Neural cell (in vitro differentiated cells): ENCODE results near the gene RUVBL1. TPM values are rescaled to one million over a fixed set of nuclear protein-coding genes. Genes with fewer than 3 reads are reported as not detected.

ENCODE experiments used
- H2AFZ ChIP-seq: fragments of 200-600, 300-800 bp; sonication (generic), shearing (Covaris generic); 2 replicates; pipeline ENCODE4 v1.6.0; 2014; ENCODE audit warnings: low read depth, mild to moderate bottlenecking, antibody characterized with exemption, low read length, moderate library complexity
- H3F3A ChIP-seq: fragments of 200-600 bp; shearing (Covaris generic); 2 replicates; pipeline ENCODE4 v1.6.1; 2016; ENCODE audit warnings: mild to moderate bottlenecking, moderate library complexity, mixed read lengths, antibody characterized with exemption, low read length; ENCODE audit not compliant: insufficient read depth, poor library complexity, severe bottlenecking
- H3K27ac ChIP-seq: fragments of 200-600, 300-800 bp; sonication (generic), shearing (Covaris generic); 2 replicates; pipeline ENCODE4 v1.5.1; 2014; ENCODE audit warnings: mild to moderate bottlenecking, low read length, moderate library complexity
- H3K27me3 ChIP-seq: fragments of 300-800, 200-600 bp; sonication (generic), shearing (Covaris generic); 2 replicates; pipeline ENCODE4 v1.6.0; 2014; ENCODE audit warnings: mild to moderate bottlenecking, low read depth, low read length, moderate library complexity; ENCODE audit not compliant: insufficient read depth
- H3K36me3 ChIP-seq: fragments of 300-800, 200-600 bp; sonication (generic), shearing (Covaris generic); 2 replicates; pipeline ENCODE4 v1.5.1; 2014; ENCODE audit warnings: mild to moderate bottlenecking, antibody characterized with exemption, low read length, moderate library complexity; ENCODE audit not compliant: insufficient read depth
- H3K4me2 ChIP-seq: fragments of 300-800, 200-600 bp; sonication (generic), shearing (Covaris generic); 2 replicates; pipeline ENCODE4 v1.6.0; 2014; ENCODE audit warnings: mild to moderate bottlenecking, low read length
- H3K4me3 ChIP-seq: fragments of 300-800, 200-600 bp; sonication (generic), shearing (Covaris generic); 2 replicates; pipeline ENCODE4 v1.5.1; 2014; ENCODE audit warnings: mild to moderate bottlenecking, low read length, moderate library complexity
- H3K79me2 ChIP-seq: fragments of 200-600 bp; shearing (Covaris generic); replicated peaks from 2 replicates; pipeline ENCODE4 v1.6.0; 2014; ENCODE audit warnings: mild to moderate bottlenecking, low read length, moderate library complexity; ENCODE audit not compliant: insufficient read depth
- H3K9ac ChIP-seq: fragments of 300-800, 200-600 bp; sonication (generic), shearing (Covaris generic); 2 replicates; pipeline ENCODE4 v1.6.1; 2016; ENCODE audit warnings: mild to moderate bottlenecking, low read length, mixed read lengths
- H3K9me2 ChIP-seq: fragments of 200-600 bp; shearing (Covaris generic); 2 replicates; pipeline ENCODE4 v1.6.1; 2016; ENCODE audit warnings: mild to moderate bottlenecking, low read length, mixed read lengths; ENCODE audit not compliant: insufficient read depth
- H3K9me3 ChIP-seq: fragments of 200-600, 300-800 bp; sonication (generic), shearing (Covaris generic); 2 replicates; pipeline ENCODE4 v1.6.1; 2016; ENCODE audit warnings: mild to moderate bottlenecking, mixed run types, low read length, moderate library complexity, mixed read lengths
- H4K20me1 ChIP-seq: fragments of 200-600 bp; shearing (Covaris generic); 2 replicates; pipeline ENCODE4 v1.6.1; 2016; ENCODE audit warnings: mild to moderate bottlenecking, mixed run types; ENCODE audit not compliant: insufficient read depth
- CTCF ChIP-seq: fragments of 450-650 bp; IDR thresholded peaks from 2 replicates; pipeline ENCODE4 v1.5.1; 2014; ENCODE audit warnings: antibody characterized with exemption, mild to moderate bottlenecking, moderate library complexity; ENCODE audit not compliant: poor library complexity, severe bottlenecking
- EP300 ChIP-seq: fragments of 450-650 bp; conservative IDR thresholded peaks from 2 replicates; pipeline ENCODE4 v1.6.1; 2014; ENCODE audit warnings: antibody characterized with exemption, mild to moderate bottlenecking, moderate library complexity; ENCODE audit not compliant: poor library complexity, severe bottlenecking
- EZH2 ChIP-seq: fragments of 200-600, 300-800 bp; shearing (Covaris generic), sonication (generic); IDR thresholded peaks from 2 replicates; pipeline ENCODE4 v1.6.1; 2014; ENCODE audit warnings: antibody characterized with exemption, low read length, borderline replicate concordance, mild to moderate bottlenecking; ENCODE audit not compliant: insufficient read depth, poor library complexity, severe bottlenecking
- MXI1 ChIP-seq: fragments of 450-650 bp; conservative IDR thresholded peaks from 2 replicates; pipeline ENCODE4 v1.6.1; 2014; ENCODE audit warnings: antibody characterized with exemption, mild to moderate bottlenecking; ENCODE audit not compliant: poor library complexity, severe bottlenecking
- POLR2AphosphoS5 ChIP-seq: IDR thresholded peaks from 2 replicates; pipeline ENCODE4 v1.6.1; 2012
- RAD21 ChIP-seq: fragments of 450-650 bp; conservative IDR thresholded peaks from 2 replicates; pipeline ENCODE4 v1.6.1; 2014; ENCODE audit warnings: antibody characterized with exemption, mild to moderate bottlenecking, moderate library complexity
- REST ChIP-seq: IDR thresholded peaks from 2 replicates; pipeline ENCODE4 v1.6.1; 2012; ENCODE audit warnings: borderline replicate concordance
- SMC3 ChIP-seq: fragments of 450-650 bp; conservative IDR thresholded peaks from 2 replicates; pipeline ENCODE4 v1.6.1; 2014; ENCODE audit warnings: antibody characterized with exemption, mild to moderate bottlenecking, moderate library complexity; ENCODE audit not compliant: poor library complexity
- TAF1 ChIP-seq: IDR thresholded peaks from 2 replicates; pipeline ENCODE4 v1.6.1; 2012; ENCODE audit warnings: low read depth
- polyA plus RNA-seq: library from polyadenylated mRNA; depleted of rRNA; stranded (reverse); fragments of >200 nt; gene quantifications from 2 replicates; pipeline ENCODE4 v1.2.3, GENCODE V29; 2014

Gene RUVBL1
- polyA plus RNA-seq, 1 donor from 2014 or later = 83.3 TPM

GRCh38 chr3:128071771-128072453 is 51.7 kb downstream of the RUVBL1 start:
- H3K9ac ChIP-seq = no peak overlapping the region
- H2AFZ ChIP-seq = no peak overlapping the region
- H3F3A ChIP-seq = no peaks in the 10 kb centered on the region
- H3K36me3 ChIP-seq = peaks cover 8% of the 10 kb centered on the region
- H3K9me2 ChIP-seq = no peaks in the 10 kb centered on the region
- TF ChIP-seq POLR2AphosphoS5 (no peak), SMC3 (no peak)
- H3K27ac ChIP-seq = no peak overlapping the region
- peaks cover 11% of the 10 kb centered on the region for H3K27me3 ChIP-seq
- H3K9me3 ChIP-seq = no peaks in the 10 kb centered on the region
- no peak overlapping the region for H3K4me2 ChIP-seq
- no peaks in the 10 kb centered on the region for H3K79me2 ChIP-seq
- no peaks in the 10 kb centered on the region for H4K20me1 ChIP-seq
- no peak overlapping the region for H3K4me3 ChIP-seq

GRCh38 chr3:128070898-128071591 is 52.6 kb downstream of the RUVBL1 start:
- H4K20me1 ChIP-seq = no peaks in the 10 kb centered on the region
- H3K27ac ChIP-seq = no peak overlapping the region
- H2AFZ ChIP-seq = no peak overlapping the region

More at GRCh38 chr3:128070898-128071591, 52.6 kb downstream of the RUVBL1 start:
- no peaks in the 10 kb centered on the region for H3K9me2 ChIP-seq
- H3K9ac ChIP-seq = no peak overlapping the region
- TF ChIP-seq EZH2 (no peak), SMC3 (no peak), EP300 (no peak), MXI1 (no peak), CTCF (no peak), RAD21 (no peak), REST (no peak), TAF1 (no peak), POLR2AphosphoS5 (no peak)
- H3K36me3 ChIP-seq = peaks cover 11% of the 10 kb centered on the region
- no peak overlapping the region for H3K4me3 ChIP-seq
- H3K9me3 ChIP-seq = no peaks in the 10 kb centered on the region
- H3F3A ChIP-seq = no peaks in the 10 kb centered on the region
- no peak overlapping the region for H3K4me2 ChIP-seq
- peaks cover 4% of the 10 kb centered on the region for H3K27me3 ChIP-seq
- no peaks in the 10 kb centered on the region for H3K79me2 ChIP-seq
